Activated T-cell treated with anti-CD3 and anti-CD28 coated beads for 1 hour (primary cell): ENCODE data around the gene QRFPR.
"Not testable (repeated sequence)": the region's sequence is repeated elsewhere in the genome, so short reads cannot be mapped to it uniquely, and the experiment has no call there.

Experiments
- DNase-seq: peaks from one replicate; pipeline ENCODE4 v3.0.0-alpha.2; 2020; ENCODE audit warnings: low read depth

QRFPR gene

GRCh38 chr4:121339307-121339706 is 41.5 kb downstream of the QRFPR start:
- DNase-seq = no peak

DNA sequence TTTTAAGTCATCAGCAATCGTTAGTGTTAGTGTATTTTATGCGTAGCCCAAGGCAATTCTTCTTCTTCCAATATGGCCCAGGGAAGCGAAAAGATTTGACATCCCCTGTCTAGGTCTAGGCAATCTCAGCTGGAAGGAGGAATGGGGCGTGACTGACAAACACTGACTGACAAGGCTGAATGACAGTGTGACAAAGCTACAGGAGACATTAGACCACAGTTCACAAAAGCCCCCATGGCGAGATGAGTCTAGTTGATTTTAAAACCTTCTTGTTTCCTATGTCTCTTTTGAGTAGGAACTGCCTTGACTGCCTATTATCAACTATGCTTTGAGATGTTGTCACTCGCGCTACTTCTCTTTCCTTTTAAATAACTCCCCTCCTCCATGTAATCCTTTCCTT is 42.3 kb downstream of the QRFPR start:
- DNase-seq = no peak

DNA sequence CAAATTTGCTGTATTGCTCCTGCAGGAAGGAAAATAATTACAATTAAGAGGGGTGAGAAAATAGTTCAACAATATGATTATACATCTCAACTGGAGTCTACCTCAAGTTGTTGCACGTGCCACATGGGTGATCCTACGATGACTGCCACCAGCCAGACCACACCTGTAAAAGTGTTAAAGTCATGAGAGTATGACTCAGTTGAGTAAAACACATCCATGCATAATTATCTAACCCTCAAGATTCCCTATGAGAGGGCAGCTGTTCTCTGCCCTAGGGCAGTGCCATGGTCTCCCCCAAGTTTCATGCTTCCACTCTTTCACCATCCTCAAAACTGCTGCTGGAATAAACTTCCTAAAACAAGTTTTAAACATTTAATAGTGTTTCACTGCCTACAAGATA is 44.1 kb downstream of the QRFPR start:
- no peak for DNase-seq

DNA sequence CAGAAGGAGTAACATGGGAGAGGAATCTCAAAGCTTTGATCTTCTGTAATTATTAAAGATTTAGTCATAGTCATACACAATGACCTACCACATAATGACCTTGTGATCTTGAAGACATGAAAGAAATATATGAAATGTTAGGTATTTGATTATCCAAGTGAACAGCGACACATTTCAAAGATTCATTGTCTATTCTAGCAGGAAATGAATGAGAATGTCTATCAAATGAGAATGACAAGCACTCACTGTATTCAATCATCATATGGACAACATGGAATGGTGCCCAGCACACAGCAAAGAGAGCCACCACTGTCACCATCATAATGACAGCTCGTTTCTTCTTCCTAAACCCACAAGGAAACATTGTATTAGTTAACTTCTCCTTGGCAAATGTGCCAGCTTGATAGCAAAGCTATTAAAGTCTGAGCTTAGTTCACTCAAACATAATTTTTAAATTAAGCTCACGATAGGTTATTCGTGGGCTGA is 50.6 kb downstream of the QRFPR start:
- DNase-seq = no peak

DNA sequence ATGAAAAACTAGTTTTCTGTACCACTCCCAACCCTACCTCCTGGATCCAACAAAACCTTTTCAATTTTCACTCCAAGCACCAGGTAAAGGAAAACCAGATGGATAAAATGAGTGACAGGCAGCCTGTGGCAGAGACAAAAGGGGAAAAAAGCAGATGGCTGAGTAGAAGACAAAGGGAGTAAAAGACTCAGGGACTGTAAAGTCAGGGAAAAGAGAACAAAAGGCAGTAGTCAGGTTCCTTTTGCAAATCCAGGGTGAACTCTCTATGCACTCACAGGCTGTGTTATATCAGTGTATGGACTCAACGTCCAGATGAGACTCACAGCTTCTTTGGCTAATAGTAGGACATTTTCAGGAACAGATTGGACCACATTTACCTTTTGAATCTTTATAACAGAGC is 54.2 kb downstream of the QRFPR start:
- no peak for DNase-seq

- no peak for DNase-seq
These were observed 56.5 kb downstream of the QRFPR start for GRCh38 chr4:121324331-121324730.

GRCh38 chr4:121321466-121321865 is 59.4 kb downstream of the QRFPR start:
- DNase-seq = no peak

DNA sequence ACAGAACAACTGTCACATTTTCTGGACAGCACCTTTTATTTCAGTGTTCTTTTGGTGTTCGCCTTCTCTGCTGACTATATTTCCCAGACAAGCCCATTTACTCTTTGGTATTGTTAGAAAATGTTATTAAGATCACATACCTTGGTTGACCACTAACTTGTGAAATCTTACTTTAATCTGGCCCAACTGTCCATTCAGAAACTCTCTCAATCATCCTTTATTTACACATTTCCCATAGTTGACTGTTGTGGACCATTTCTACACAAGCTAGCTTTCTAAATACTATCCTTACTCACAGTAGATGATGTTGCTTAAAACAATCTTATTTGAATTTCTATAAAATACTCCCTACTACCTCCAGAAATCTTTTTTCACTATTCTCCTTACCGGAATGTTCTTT is 64.7 kb downstream of the QRFPR start:
- DNase-seq = no peak

- not testable (repeated sequence) for DNase-seq
These were observed 67.4 kb downstream of the QRFPR start for GRCh38 chr4:121313430-121313829.

DNA sequence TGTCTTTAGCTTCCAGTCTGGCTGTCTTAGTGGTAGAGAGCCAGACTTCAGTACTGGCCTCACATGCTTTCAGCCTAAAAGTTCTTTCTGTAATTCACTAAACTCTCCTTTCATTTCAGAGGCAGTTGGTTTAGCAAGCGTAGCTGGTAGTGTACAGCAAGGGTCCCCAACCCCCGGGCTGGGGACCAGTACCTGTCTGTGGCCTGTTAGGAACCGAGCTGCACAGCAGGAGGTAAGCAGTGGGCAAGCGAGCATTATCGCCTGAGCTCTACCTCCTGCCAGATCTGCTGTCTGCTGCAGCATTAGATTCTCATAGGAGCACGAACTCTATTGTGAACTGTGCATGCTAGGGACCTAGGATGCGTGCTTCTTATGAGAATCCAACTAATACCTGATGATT is 72.0 kb downstream of the QRFPR start:
- no peak for DNase-seq

DNA sequence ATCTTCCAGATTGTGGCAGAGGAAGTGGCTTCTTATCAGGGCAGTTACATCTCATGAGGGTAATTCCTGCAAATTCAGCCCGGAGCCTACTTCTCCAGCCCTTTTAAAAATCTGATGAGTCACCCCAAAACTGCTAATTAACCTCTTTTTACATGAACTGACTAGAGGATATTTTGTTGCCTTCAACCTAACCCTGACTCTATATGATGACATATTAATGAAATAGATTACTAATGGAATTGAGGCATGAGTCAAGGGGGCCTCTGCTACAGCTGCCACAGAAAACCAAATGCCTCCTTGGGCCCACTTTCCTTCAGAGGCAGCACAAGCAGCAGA is 72.5 kb downstream of the QRFPR start:
- DNase-seq = no peak

- DNase-seq = no peak
These were observed 73.1 kb downstream of the QRFPR start for GRCh38 chr4:121307445-121308327.

DNA sequence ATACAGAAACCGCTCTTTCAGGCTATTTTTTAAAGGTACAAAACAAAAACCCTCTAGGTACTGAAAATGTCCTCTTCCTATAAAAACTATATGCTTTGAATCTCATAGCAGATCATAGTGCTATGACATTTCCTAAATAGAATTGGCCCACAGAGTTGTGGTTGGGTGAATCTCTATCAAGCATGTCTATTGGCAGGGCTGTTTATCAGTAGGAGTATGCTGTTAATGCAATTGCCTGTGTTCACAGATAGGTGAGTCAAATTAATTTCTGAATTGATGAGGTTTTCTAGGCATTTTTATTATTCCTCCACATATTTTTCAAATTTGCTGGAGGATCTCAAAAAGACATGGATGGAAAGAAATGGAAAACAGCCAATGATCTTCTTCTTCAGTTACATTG is 73.9 kb downstream of the QRFPR start:
- DNase-seq = no peak

GRCh38 chr4:121304893-121305292 is 75.9 kb downstream of the QRFPR start:
- no peak for DNase-seq

DNA sequence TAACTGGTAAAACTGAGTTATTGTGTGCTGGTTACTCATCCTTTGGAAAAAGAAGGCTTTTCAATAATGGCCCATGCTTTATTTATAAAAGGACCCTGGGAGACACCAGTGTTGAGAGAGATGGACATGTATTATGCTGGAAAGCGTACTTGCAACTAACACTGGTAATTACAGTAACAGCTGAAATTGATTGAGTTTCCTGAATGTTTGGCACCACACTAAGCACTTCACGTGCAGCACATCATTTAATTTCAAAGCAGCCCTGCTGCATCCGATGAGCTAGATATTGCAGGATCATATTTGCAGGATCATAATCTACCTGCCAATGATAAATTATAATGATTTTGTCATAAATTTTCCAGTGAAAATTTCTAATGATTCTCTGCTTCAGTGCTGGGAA is 81.5 kb downstream of the QRFPR start:
- DNase-seq = no peak

- DNase-seq = no peak
These were observed 97.5 kb downstream of the QRFPR start for GRCh38 chr4:121283319-121283718.

DNA sequence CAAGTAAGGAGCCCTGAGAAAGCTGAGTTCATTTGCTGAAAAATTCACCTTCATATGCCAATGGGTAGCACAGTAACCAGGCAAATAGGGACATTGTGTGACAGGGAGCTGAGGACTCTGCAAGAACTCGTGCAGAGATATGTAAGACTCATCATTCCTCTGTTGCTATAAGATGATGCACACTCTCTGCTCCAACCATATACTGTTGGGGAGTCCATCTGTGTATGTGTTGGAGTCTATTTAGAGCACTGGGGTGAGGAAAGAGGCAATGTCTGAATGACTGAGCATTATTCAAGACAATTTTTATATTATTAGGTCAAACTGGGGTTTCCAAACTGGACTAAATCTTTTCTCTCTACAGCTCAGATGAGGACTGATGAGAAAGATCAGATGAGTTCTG is 100.4 kb downstream of the QRFPR start:
- no peak for DNase-seq

DNA sequence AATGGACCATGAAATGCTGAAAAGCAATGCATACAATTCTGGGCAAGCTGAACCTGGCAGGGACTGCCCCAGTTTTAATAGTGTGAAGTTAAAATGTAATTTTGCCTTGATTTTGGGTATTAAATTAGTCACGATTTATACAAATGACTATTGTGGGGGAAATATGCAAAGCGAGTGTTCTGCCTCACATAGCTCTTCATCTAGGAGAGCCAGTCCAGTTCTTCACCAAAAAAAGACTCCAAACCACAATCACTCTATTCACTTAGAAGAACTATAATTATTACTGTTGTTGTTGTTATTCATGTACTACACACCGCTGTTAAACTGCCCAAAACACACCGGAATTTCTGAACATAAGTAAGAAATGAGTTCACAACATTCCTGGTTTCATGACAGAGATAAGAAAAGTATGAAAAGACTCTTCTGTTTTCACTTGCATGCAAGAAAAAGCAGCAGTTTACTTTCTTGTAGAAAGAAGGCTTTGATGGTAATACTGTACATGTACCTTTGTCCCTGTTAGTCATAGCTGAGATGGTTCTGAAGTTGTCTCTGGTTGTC is 101.9 kb downstream of the QRFPR start:
- no peak for DNase-seq
